Measurements from ENCODE around the gene AP5Z1. TPM values are rescaled to one million over a fixed set of nuclear protein-coding genes. Genes with fewer than 3 reads are reported as not detected.
A peak's percentile ranks its signal among the peaks of the same experiment; 100 is the strongest.

Gene AP5Z1
- total and polyA plus RNA-seq, 2 of the 4 experiments (the other 2 are of a cell fraction) = 9.7 to 38.7 TPM

GRCh38 chr7:4775250-4775847, at the start of gene AP5Z1 (continued):
- TF ChIP-seq USF2 (IDR thresholded peaks at IDR 0.05; ENCODE audit: low read depth, low read length) = peak; percentile 100
- TF ChIP-seq RAD21 (IDR thresholded peaks at IDR 0.05; ENCODE audit: low read length) = peak; percentile 1; the same call in 1 of the 2 replicates
- peak; percentile 87 for TF ChIP-seq POLR2A (IDR thresholded peaks at IDR 0.05; ENCODE audit: low read depth, low read length)
- no peak for TF ChIP-seq CEBPB (IDR thresholded peaks at IDR 0.05; ENCODE audit: low read depth, low read length)
- peak; percentile 67; the same call in 1 of the 2 replicates for TF ChIP-seq MXI1 (IDR thresholded peaks at IDR 0.05; ENCODE audit: borderline replicate concordance, low read depth, low read length)
